ENCODE measurements around the gene ATP5MG.
"Not testable (repeated sequence)": the region's sequence is repeated elsewhere in the genome, so short reads cannot be mapped to it uniquely, and the experiment has no call there.

ATP5MG gene

GRCh38 chr11:118401151-118401879 lies at the start of gene ATP5MG:
ATP5MG (plus strand) TSS chr11:118401606; CDS start chr11:118401666, 60 bp downstream.
- peak; percentile 93 for DNase-seq

- DNase-seq = peak; percentile 45
Observed at GRCh38 chr11:118353084-118353710, 48.2 kb upstream of the ATP5MG start.

- no peak for DNase-seq
Observed at GRCh38 chr11:118358071-118358470, 43.3 kb upstream of the ATP5MG start.

- DNase-seq = peak; percentile 99
Observed at GRCh38 chr11:118359295-118359958, 42.0 kb upstream of the ATP5MG start, which contains the start of gene UBE4A. UBE4A (plus strand) TSS chr11:118359600; CDS start chr11:118365081, 5,481 bp downstream.

GRCh38 chr11:118364956-118365615 lies 36.3 kb upstream of the ATP5MG start:
- no peak for DNase-seq

GRCh38 chr11:118366287-118366686 lies 35.1 kb upstream of the ATP5MG start:
- no peak for DNase-seq

GRCh38 chr11:118370774-118371173 lies 30.6 kb upstream of the ATP5MG start:
- no peak for DNase-seq

- no peak for DNase-seq
Observed at GRCh38 chr11:118373263-118373662, 28.1 kb upstream of the ATP5MG start.

GRCh38 chr11:118373871-118374270 lies 27.5 kb upstream of the ATP5MG start:
- no peak for DNase-seq

GRCh38 chr11:118374729-118375128 lies 26.7 kb upstream of the ATP5MG start:
- no peak for DNase-seq

- DNase-seq = no peak
Observed at GRCh38 chr11:118375978-118376377, 25.4 kb upstream of the ATP5MG start.

GRCh38 chr11:118379497-118379896 lies 21.9 kb upstream of the ATP5MG start:
- no peak for DNase-seq

- DNase-seq = no peak
Observed at GRCh38 chr11:118380571-118380970, 20.8 kb upstream of the ATP5MG start.

- DNase-seq = no peak
Observed at GRCh38 chr11:118382954-118383353, 18.5 kb upstream of the ATP5MG start.

- DNase-seq = no peak
Observed at GRCh38 chr11:118383657-118384056, 17.7 kb upstream of the ATP5MG start.

GRCh38 chr11:118396097-118396501 lies 5.3 kb upstream of the ATP5MG start:
- DNase-seq = peak; percentile 60

- DNase-seq = no peak
Observed at GRCh38 chr11:118397448-118397847, 4.0 kb upstream of the ATP5MG start.

GRCh38 chr11:118398791-118399559 lies 2.4 kb upstream of the ATP5MG start:
- DNase-seq = peak; percentile 82

- DNase-seq = no peak
Observed at GRCh38 chr11:118401880-118402590, 629 bp downstream of the ATP5MG start.

GRCh38 chr11:118402594-118402993 lies 1.2 kb downstream of the ATP5MG start:
- DNase-seq = not testable (repeated sequence)

- no peak for DNase-seq
Observed at GRCh38 chr11:118406599-118407166, 5.3 kb downstream of the ATP5MG start.
